B cell (primary cell): ENCODE data around the gene FAR2. TPM values are rescaled to one million over a fixed set of nuclear protein-coding genes. Genes with fewer than 3 reads are reported as not detected.

Experiments used
- ATAC-seq: fragments of 200-7000 bp; cut with Tn5 transposase; one replicate; pipeline ENCODE4 v1.10.0; 2021; ENCODE audit warnings: low read depth, mild to moderate bottlenecking, moderate number of reproducible peaks, moderate library complexity
- CTCF ChIA-PET: fragments of 350-600 bp; sonication (Branson Sonifier 250); formaldehyde crosslinking; loops from one replicate; lab custom pipeline; 2021; ENCODE audit warnings: antibody characterized with exemption, inconsistent platforms; lab: Charles Lee
- POLR2A ChIA-PET: fragments of 350-600 bp; sonication (Branson Sonifier 250); formaldehyde crosslinking; loops from one replicate; lab custom pipeline; 2021; ENCODE audit warnings: antibody characterized with exemption; lab: Charles Lee
- DNase-seq: peaks from one replicate; pipeline ENCODE4 v3.0.0; 2013
- H2AFZ ChIP-seq: 2 replicates; pipeline ENCODE4 v1.6.1; 2012; ENCODE audit warnings: mild to moderate bottlenecking, low read depth, low read length; ENCODE audit not compliant: insufficient read depth, poor library complexity, severe bottlenecking
- H3K27ac ChIP-seq, 2 donors: 1 replicate in 1 of 2; 2 replicates in 1 of 2; pipeline ENCODE4 v1.5.1; 2012 to 2013; ENCODE audit warnings: low read length in 2 of 2, mild to moderate bottlenecking in 2 of 2, moderate library complexity in 1 of 2
- H3K27me3 ChIP-seq, 4 experiments: fragments of 200-600 bp in 1 of 4; sonication (generic) in 1 of 4; replicated peaks in 1 of 4; 1 replicate in 2 of 4; 2 replicates in 2 of 4; pipeline versions ENCODE4 v1.6.1 to v1.7.0; 2013 to 2016; ENCODE audit warnings: low read length in 3 of 4, mild to moderate bottlenecking in 2 of 4, mixed read lengths in 1 of 4, moderate library complexity in 1 of 4; ENCODE audit not compliant: insufficient read depth in 4 of 4, control insufficient read depth in 3 of 4; ENCODE audit errors: control extremely low read depth in 1 of 4
- H3K36me3 ChIP-seq, 2 experiments: replicated peaks in 1 of 2; 1 replicate in 1 of 2; 2 replicates in 1 of 2; pipeline versions ENCODE4 v1.6.1 to v1.7.1; 2013; ENCODE audit warnings: low read length in 1 of 2; ENCODE audit not compliant: insufficient read depth in 2 of 2, control insufficient read depth in 1 of 2; ENCODE audit errors: control extremely low read depth in 1 of 2, extremely low read depth in 1 of 2
- H3K4me1 ChIP-seq, 2 donors: fragments of 200-600 bp in 1 of 2; sonication (generic) in 1 of 2; 1 replicate in 1 of 2; 2 replicates in 1 of 2; pipeline versions ENCODE4 v1.5.1 to v1.6.1; 2013 to 2017; ENCODE audit warnings: low read length in 2 of 2; ENCODE audit not compliant: control insufficient read depth in 2 of 2, insufficient read depth in 2 of 2
- H3K4me2 ChIP-seq: replicated peaks from 2 replicates; pipeline ENCODE3; 2012; ENCODE audit warnings: mild to moderate bottlenecking, low read depth, low read length; ENCODE audit not compliant: poor library complexity, severe bottlenecking
- H3K4me3 ChIP-seq, 5 experiments: fragments of 200-600 bp in 1 of 5; sonication (generic) in 1 of 5; 1 replicate in 3 of 5; 2 replicates in 2 of 5; pipeline versions ENCODE4 v1.5.1 to v1.7.0; 2011 to 2016; ENCODE audit warnings: low read length in 4 of 5, mild to moderate bottlenecking in 4 of 5, low read depth in 2 of 5, control low read depth in 1 of 5, moderate library complexity in 1 of 5; ENCODE audit not compliant: insufficient read depth in 1 of 5; ENCODE audit errors: control extremely low read depth in 1 of 5, extremely low read depth in 1 of 5
- H3K79me2 ChIP-seq: fragments of 200-600 bp; sonication (generic); one replicate; pipeline ENCODE4 v1.6.0; 2016; ENCODE audit warnings: low read length; ENCODE audit not compliant: control insufficient read depth, insufficient read depth
- H3K9ac ChIP-seq: fragments of 200-600 bp; sonication (generic); 2 replicates; pipeline ENCODE4 v1.6.1; 2017; ENCODE audit warnings: mild to moderate bottlenecking, low read length, moderate library complexity
- H3K9me3 ChIP-seq, 3 donors: one replicate each; pipeline versions ENCODE4 v1.6.1 to v1.7.1; 2013; ENCODE audit warnings: low read length in 2 of 3; ENCODE audit not compliant: control insufficient read depth in 2 of 3, insufficient read depth in 1 of 3; ENCODE audit errors: control extremely low read depth in 1 of 3
- H4K20me1 ChIP-seq: 2 replicates; pipeline ENCODE4 v1.6.0; 2012; ENCODE audit warnings: mild to moderate bottlenecking, low read length; ENCODE audit not compliant: insufficient read depth, control insufficient read depth, poor library complexity, severe bottlenecking
- H3K27ac Mint-ChIP-seq: one replicate; pipeline ENCODE4 v1.8.0; 2021; ENCODE audit warnings: mixed read lengths
- H3K27me3 Mint-ChIP-seq: one replicate; pipeline ENCODE4 v1.8.0; 2021; ENCODE audit warnings: mixed read lengths
- H3K4me1 Mint-ChIP-seq: one replicate; pipeline ENCODE4 v1.8.0; 2021; ENCODE audit warnings: mixed read lengths
- H3K4me3 Mint-ChIP-seq: one replicate; pipeline ENCODE4 v1.8.0; 2021; ENCODE audit warnings: mixed read lengths
- H3K9me3 Mint-ChIP-seq: one replicate; pipeline ENCODE4 v1.8.0; 2022; ENCODE audit warnings: mixed read lengths; ENCODE audit not compliant: insufficient read depth
- EZH2 ChIP-seq: IDR thresholded peaks from 2 replicates; pipeline ENCODE4 v1.6.1; 2012; ENCODE audit warnings: borderline replicate concordance, low read depth, mild to moderate bottlenecking, moderate library complexity, low read length; ENCODE audit not compliant: insufficient read depth, poor library complexity, severe bottlenecking
- WGBS: methylation state at CpG from one replicate; pipeline ENCODE4 v1.1.5; 2013; ENCODE audit warnings: missing lambda C conversion rate; ENCODE audit not compliant: insufficient coverage; 5-methylcytosine and 5-hydroxymethylcytosine counted together
- intact Hi-C: fragments of 100-400 bp; cut with micrococcal nuclease; formaldehyde crosslinking; loops from one replicate; pipeline ENCODE4 v1.10.0; 2022
- polyA plus RNA-seq: library from polyadenylated mRNA; depleted of rRNA; stranded (reverse); fragments of >200 nt; gene quantifications from 2 replicates; pipeline ENCODE4 v1.2.3, GENCODE V29; 2012
- total RNA-seq, 2 donors: library from RNA; stranded (reverse); fragments of 120-200 nt in 1 of 2; gene quantifications; 1 replicate in 1 of 2; 2 replicates in 1 of 2; pipeline versions ENCODE4 v1.2.3 to v1.2.4, GENCODE V29; 2013 to 2022
- TF ChIP-seq, protein P1 (sequence below): fragments of 200-600 bp; IDR thresholded peaks from one replicate; pipeline ENCODE4 v1.8.0; 2022; ENCODE audit warnings: antibody characterized with exemption, mild to moderate bottlenecking

FAR2 gene
- total and polyA plus RNA-seq, 2 donors (not counting 1 experiment from before 2014, with no cell fraction given) = 0.39 TPM; not detected in 1

- Mint-ChIP-seq H3K27me3 (no peaks in the 10 kb centered on the region), H3K9me3 (no peaks in the 10 kb centered on the region), H3K27ac (no peak overlapping the region), H3K4me1 (peaks cover 14% of the 10 kb centered on the region), H3K4me3 (no peak overlapping the region)
- Histone ChIP-seq H3K79me2 (no peaks in the 10 kb centered on the region), H3K9me3 (no peaks in the 10 kb centered on the region), H4K20me1 (no peaks in the 10 kb centered on the region), H3K36me3 (no peaks in the 10 kb centered on the region), H3K27ac (no peak overlapping the region), H3K9ac (no peak overlapping the region), H3K4me2 (no peak overlapping the region), H3K27me3 (no peaks in the 10 kb centered on the region), H3K4me3 (no peak overlapping the region), H2AFZ (no peak overlapping the region), H3K4me1 (peaks cover 11 to 12% of the 10 kb centered on the region in 2 donors)
- DNase-seq = no peak
- intact Hi-C loops = no loop called here
- WGBS = 80% methylated on average over 1 of the region's 3 CpGs
- no peak for TF ChIP-seq EZH2
- TF ChIP-seq, protein P1, sequence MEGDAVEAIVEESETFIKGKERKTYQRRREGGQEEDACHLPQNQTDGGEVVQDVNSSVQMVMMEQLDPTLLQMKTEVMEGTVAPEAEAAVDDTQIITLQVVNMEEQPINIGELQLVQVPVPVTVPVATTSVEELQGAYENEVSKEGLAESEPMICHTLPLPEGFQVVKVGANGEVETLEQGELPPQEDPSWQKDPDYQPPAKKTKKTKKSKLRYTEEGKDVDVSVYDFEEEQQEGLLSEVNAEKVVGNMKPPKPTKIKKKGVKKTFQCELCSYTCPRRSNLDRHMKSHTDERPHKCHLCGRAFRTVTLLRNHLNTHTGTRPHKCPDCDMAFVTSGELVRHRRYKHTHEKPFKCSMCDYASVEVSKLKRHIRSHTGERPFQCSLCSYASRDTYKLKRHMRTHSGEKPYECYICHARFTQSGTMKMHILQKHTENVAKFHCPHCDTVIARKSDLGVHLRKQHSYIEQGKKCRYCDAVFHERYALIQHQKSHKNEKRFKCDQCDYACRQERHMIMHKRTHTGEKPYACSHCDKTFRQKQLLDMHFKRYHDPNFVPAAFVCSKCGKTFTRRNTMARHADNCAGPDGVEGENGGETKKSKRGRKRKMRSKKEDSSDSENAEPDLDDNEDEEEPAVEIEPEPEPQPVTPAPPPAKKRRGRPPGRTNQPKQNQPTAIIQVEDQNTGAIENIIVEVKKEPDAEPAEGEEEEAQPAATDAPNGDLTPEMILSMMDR = no peak
- ChIA-PET POLR2A (no interaction called here), CTCF (no interaction called here)
- no peak for ATAC-seq
These were observed 11.2 kb downstream of the FAR2 start for GRCh38 chr12:29160230-29160629.

GRCh38 chr12:29163146-29163545, 14.1 kb downstream of the FAR2 start:
- WGBS = 100% methylated on average over 2 of the region's 4 CpGs
- no peak overlapping the region for H3K4me3 Mint-ChIP-seq
- Histone ChIP-seq H3K4me3 (no peak overlapping the region), H3K9me3 (no peaks in the 10 kb centered on the region), H3K79me2 (no peaks in the 10 kb centered on the region), H3K4me1 (peaks cover 11 to 13% of the 10 kb centered on the region in 2 donors), H3K36me3 (no peaks in the 10 kb centered on the region), H3K27me3 (no peaks in the 10 kb centered on the region), H2AFZ (no peak overlapping the region), H3K4me2 (no peak overlapping the region), H3K9ac (no peak overlapping the region), H3K27ac (no peak overlapping the region), H4K20me1 (no peaks in the 10 kb centered on the region)
- H3K27me3 Mint-ChIP-seq = no peaks in the 10 kb centered on the region
- H3K4me1 Mint-ChIP-seq = peaks cover 16% of the 10 kb centered on the region
- CTCF ChIA-PET = no interaction called here
- POLR2A ChIA-PET = no interaction called here
- intact Hi-C loops = no loop called here
- no peaks in the 10 kb centered on the region for H3K9me3 Mint-ChIP-seq
- no peak overlapping the region for H3K27ac Mint-ChIP-seq
- no peak for DNase-seq
- ATAC-seq = no peak
- TF ChIP-seq EZH2 = no peak
- TF ChIP-seq, protein P1 = no peak
